ENCODE data around the gene PSMA7. TPM values are rescaled to one million over a fixed set of nuclear protein-coding genes. Genes with fewer than 3 reads are reported as not detected.
A peak's percentile ranks its signal among the peaks of the same experiment; 100 is the strongest.

Gene PSMA7
- 319 and 478 TPM in 2 replicates for polyA plus RNA-seq (2011; rRNA removed)
- 102 and 148 TPM in 2 replicates for polyA minus RNA-seq (2011; rRNA and poly(A)+ RNA removed)

DNA sequence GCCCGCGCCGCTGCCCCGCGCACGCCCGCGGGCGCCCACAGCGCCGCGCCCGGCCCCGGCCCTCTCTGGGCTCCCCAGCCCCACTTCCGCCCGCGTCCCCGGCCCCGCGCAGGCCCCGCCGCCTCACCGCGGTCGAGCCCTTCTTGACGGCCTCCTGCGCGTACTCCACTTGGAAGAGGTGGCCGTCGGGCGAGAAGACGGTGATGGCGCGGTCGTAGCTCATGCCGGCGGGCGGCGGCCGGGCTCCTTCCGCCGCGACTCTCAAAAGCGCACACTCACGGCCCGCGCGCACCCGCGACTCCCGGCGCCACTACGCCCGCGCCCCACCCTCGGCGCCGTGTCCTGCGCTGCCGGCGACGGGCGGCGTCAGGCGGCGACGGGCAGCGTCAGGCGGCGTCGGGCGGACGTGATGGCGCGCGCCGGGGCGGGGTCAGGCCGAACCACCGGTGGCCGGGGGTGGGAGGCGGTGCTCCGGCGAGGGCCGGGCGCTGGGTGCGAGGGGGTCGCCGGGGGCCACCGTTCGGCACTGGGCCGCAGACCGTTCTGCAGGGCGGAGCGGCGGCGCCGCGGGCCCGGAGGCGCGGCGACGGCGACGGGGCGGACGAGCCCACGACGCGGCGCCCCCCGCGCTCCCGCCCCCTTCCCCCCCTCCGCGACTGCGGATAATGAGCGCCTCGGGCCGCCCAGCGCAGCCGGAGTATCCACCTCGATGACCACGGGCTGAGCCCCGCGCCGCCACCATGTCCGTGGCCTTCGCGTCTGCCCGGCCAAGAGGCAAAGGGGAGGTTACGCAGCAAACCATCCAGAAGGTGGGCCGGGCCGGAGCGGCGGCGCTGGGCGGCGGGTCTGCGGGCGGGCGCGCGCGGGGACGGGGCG lies at the start of gene PSMA7, which contains the start of gene SS18L1:
TSS of gene PSMA7 (minus strand) at position 314 of the 876 bp plus-strand sequence. CDS start at position 223, 91 bp downstream.
TSS of gene SS18L1 (plus strand) at position 689 of the 876 bp plus-strand sequence. CDS start at position 741, 52 bp downstream.
- POLR2A ChIA-PET: no interaction called here
- peak within 1 kb of the TSS; percentile 69 for H3K4me3 ChIP-seq (ENCODE audit: low read depth, low read length)
- peaks cover 13% of the 10 kb centered on the region for H3K36me3 ChIP-seq (ENCODE audit: control insufficient read depth, insufficient read depth, low read length)
- TF ChIP-seq, protein P1, sequence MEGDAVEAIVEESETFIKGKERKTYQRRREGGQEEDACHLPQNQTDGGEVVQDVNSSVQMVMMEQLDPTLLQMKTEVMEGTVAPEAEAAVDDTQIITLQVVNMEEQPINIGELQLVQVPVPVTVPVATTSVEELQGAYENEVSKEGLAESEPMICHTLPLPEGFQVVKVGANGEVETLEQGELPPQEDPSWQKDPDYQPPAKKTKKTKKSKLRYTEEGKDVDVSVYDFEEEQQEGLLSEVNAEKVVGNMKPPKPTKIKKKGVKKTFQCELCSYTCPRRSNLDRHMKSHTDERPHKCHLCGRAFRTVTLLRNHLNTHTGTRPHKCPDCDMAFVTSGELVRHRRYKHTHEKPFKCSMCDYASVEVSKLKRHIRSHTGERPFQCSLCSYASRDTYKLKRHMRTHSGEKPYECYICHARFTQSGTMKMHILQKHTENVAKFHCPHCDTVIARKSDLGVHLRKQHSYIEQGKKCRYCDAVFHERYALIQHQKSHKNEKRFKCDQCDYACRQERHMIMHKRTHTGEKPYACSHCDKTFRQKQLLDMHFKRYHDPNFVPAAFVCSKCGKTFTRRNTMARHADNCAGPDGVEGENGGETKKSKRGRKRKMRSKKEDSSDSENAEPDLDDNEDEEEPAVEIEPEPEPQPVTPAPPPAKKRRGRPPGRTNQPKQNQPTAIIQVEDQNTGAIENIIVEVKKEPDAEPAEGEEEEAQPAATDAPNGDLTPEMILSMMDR (IDR thresholded peaks at IDR 0.05; ENCODE audit: insufficient read depth, low read depth, low read length): no peak
- DNase-seq (ENCODE audit: low read depth): no peak
- H3K27me3 ChIP-seq (ENCODE audit: control insufficient read depth, insufficient read depth, low read length): no peaks in the 10 kb centered on the region
- CTCF ChIA-PET: interaction anchor here (1.3 kb wide), 1 partner anchor 11 kb away, joined by 4 read pairs; no protein-coding TSS in a partner anchor

DNA sequence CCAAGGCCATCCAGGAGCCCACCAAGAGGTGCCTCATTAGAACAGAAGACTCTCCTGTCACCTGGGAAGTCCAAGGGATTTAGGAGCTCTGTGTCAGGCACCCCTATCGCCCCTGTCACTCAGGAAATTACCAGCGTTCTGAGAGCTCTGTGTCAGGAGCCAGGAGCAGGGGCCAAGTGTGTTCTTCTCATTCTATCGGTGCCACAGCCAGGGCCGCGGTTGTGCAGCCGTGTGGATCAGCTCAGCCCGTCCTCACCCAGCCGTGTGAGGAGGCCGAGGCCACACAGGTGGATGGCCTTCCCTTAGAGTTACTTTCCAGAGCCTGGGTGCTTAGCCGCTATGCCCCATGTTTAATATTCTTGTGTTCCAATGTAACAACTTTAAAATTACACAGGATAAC lies 49.4 kb upstream of the PSMA7 start:
- ChIA-PET POLR2A (no interaction called here), CTCF (no interaction called here)
- Histone ChIP-seq H3K4me3 (ENCODE audit: low read depth, low read length) (no peak overlapping the region), H3K27me3 (ENCODE audit: control insufficient read depth, insufficient read depth, low read length) (no peaks in the 10 kb centered on the region), H3K36me3 (ENCODE audit: control insufficient read depth, insufficient read depth, low read length) (peaks cover 8% of the 10 kb centered on the region)
- DNase-seq (ENCODE audit: low read depth): no peak
- TF ChIP-seq, protein P1 (IDR thresholded peaks at IDR 0.05; ENCODE audit: insufficient read depth, low read depth, low read length): no peak

DNA sequence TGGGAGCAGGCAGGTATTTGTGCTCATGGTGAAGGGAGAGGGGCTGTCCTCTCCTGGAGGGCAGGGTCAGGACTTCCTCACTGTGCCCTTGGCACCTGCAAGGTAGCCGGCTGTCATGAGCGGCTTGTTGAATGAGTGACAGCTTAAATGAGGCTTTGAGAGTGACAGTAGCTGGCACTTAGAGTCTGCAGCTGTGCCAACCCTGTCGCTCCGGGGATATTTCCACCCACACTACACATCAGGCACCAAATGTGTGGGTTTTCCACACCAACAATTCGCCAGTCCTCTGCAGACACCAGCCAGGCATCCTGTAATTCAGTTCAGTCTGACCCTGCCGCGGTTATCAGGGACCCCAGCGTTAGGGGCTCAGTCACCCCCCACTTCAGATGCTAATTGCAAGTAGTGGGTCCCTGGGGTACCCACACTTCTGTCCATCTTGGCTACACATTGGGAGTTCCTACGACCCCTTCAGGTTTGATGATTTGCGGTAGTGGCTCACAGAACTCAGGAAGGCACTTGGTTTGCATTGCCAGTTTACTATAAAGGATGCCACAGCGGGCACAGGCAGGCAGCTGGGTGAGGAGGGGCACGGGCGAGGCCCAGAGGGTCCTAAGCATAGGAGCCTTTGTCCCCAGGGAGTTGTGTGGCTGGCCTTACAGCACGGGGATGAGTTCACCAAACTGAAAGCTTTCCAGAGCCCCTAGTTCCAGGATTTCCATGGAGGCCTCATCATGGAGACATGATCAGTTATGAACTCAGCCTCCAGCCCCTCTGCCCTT lies 48.8 kb upstream of the PSMA7 start:
- DNase-seq (ENCODE audit: low read depth): no peak
- ChIA-PET POLR2A (no interaction called here), CTCF (interaction anchor here (0.6 kb wide), 1 partner anchor 44 kb away, joined by 3 read pairs; no protein-coding TSS in a partner anchor)
- no peak overlapping the region for H3K4me3 ChIP-seq (ENCODE audit: low read depth, low read length)
- TF ChIP-seq, protein P1 (IDR thresholded peaks at IDR 0.05; ENCODE audit: insufficient read depth, low read depth, low read length): no peak
- peaks cover 8% of the 10 kb centered on the region for H3K36me3 ChIP-seq (ENCODE audit: control insufficient read depth, insufficient read depth, low read length)
- H3K27me3 ChIP-seq (ENCODE audit: control insufficient read depth, insufficient read depth, low read length): no peaks in the 10 kb centered on the region

DNA sequence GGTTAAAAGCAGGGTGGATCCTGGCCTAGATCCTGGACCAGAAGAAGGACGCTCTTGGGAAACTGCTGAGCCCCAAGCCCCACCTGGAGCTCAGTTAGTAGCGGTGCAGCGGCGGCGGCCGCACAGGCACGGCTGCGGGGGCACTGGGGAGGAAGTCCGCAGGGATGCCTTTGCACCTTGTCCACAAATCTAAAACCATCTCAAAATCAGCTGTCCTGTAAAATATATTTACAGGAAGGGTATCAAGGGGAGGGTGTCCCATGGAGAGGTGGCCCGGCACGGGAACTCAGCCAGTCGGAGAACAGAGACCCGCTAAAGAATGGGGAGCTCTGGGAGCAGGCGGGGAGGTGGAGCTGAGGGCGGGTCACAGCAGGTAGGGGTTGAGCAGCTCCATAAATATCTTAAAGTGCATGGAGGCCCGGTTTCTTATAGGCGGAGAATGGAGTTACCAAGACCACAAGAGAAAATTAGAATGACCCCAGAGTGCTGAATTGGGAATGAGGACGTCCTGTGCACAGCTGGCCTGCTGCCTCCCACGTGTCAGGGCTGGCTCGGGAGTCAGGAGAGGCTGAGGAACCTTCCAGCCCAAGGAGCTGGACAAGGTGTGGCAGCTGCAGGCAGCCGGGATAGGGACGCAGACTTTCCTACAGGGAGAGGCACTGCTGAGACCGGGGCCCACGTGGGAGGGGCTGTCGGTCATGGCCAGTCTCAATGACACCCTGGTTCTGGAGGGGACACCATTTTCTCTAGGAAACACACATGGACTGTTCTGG lies 47.6 kb upstream of the PSMA7 start:
- POLR2A ChIA-PET: no interaction called here
- TF ChIP-seq, protein P1 (IDR thresholded peaks at IDR 0.05; ENCODE audit: insufficient read depth, low read depth, low read length): no peak
- DNase-seq (ENCODE audit: low read depth): no peak
- Histone ChIP-seq H3K4me3 (ENCODE audit: low read depth, low read length) (no peak overlapping the region), H3K36me3 (ENCODE audit: control insufficient read depth, insufficient read depth, low read length) (peaks cover 7% of the 10 kb centered on the region), H3K27me3 (ENCODE audit: control insufficient read depth, insufficient read depth, low read length) (no peaks in the 10 kb centered on the region)
- CTCF ChIA-PET: interaction anchor here (1.1 kb wide), 1 partner anchor 39 kb away, joined by 3 read pairs; no protein-coding TSS in a partner anchor

Measured in BJ (cell line).